Fibroblast of pulmonary artery (primary cell): Measurements from ENCODE around the gene DEK.

Source experiments
- DNase-seq: peaks from one replicate; pipeline ENCODE4 v3.0.0-alpha.2; 2010; ENCODE audit warnings: low read depth
- H3K4me3 ChIP-seq: replicated peaks from 2 replicates; pipeline ENCODE4 v1.5.1; 2011; ENCODE audit warnings: low read depth, mild to moderate bottlenecking, control low read depth, low read length, moderate library complexity
- CTCF ChIP-seq: IDR thresholded peaks from 2 replicates; pipeline ENCODE4 v1.5.1; 2011; ENCODE audit warnings: mild to moderate bottlenecking, control low read depth, low read length, inconsistent platforms; ENCODE audit errors: missing control alignments

DEK gene

GRCh38 chr6:18293076-18293904 lies 29.0 kb upstream of the DEK start:
- H3K4me3 ChIP-seq, result no peak overlapping the region
- DNase-seq, result no peak
- TF ChIP-seq CTCF, result no peak

GRCh38 chr6:18289283-18289682 lies 25.0 kb upstream of the DEK start:
- no peak overlapping the region for H3K4me3 ChIP-seq
- no peak for DNase-seq
- no peak for TF ChIP-seq CTCF

DNA sequence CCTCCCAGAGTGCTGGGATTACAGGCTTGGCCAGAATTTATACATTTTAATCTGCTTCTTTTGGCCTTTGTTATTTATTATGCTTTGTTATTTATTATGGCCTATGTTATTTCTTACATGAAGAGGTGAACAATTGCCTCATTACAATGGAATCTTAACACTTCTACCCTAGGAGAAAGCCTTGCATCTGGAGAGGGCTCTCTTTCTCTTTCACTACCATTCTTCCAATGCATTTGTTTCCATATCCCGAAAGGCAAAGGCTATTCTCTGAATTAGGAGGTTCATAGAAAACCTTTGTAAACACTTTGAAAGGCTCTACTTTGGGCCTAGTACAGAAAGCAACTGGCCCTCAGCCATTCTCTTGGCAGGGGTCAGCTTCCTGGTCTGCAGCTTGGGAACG lies 19.9 kb upstream of the DEK start:
- TF ChIP-seq CTCF, result no peak
- DNase-seq, result no peak
- H3K4me3 ChIP-seq, result no peak overlapping the region

DNA sequence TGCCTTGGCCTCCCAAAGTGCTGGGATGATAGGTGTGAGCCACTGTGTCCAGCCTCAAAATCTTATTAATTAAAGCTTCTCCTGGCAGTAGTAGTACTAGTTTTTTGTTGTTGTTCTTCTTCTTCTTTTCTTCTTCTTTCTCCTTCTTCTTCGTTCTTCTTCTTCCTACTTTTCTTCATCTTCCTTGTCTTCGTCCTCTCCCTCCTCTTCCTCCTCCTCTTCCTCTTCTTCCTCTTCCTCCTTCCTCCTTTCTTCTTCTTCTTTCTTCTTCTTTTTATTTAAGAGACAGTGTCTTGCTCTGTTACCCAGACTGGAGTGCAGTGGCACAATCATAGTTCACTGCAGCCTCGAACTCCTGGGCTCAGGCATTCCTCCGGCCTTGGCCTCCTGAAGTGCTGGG lies 17.2 kb upstream of the DEK start:
- no peak for DNase-seq
- no peak for TF ChIP-seq CTCF
- no peak overlapping the region for H3K4me3 ChIP-seq

DNA sequence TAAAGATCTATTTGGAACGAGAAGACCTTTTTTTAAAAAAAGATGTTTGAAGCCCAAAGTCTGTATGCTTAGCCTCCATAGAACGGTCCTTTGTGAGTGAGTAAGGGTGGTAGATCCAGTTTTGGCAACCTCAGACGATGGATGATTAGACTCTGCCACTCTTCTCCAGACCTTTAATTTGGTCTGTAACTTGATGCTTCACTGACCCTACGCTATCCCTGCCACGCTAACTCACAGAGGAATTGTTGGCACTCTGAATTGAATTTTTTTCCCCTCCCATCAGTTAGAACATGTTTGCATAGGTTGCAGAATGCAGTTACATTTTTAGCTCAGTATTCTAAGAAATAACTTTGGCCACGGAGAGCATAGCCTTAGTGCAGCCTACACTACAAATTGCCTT lies 15.8 kb upstream of the DEK start:
- no peak for TF ChIP-seq CTCF
- no peak overlapping the region for H3K4me3 ChIP-seq
- DNase-seq, result no peak

- no peak for TF ChIP-seq CTCF
- H3K4me3 ChIP-seq, result no peak overlapping the region
- no peak for DNase-seq
These were observed 15.1 kb upstream of the DEK start for GRCh38 chr6:18279422-18279821.
